ENCODE results near the gene RGS6.

The RGS6 gene

GRCh38 chr14:72615451-72616121 lies 683.4 kb downstream of the RGS6 start:
- in situ Hi-C loops (cut with HindIII; ENCODE audit: low sequenced_read_pairs) = no loop called here

Data from DLD1 (cell line).